NOMO-1 treated with dmso at 0.1 percent for 144 hours (cell line): ENCODE measurements around the gene MAGIX.
"Not testable (repeated sequence)": the region's sequence is repeated elsewhere in the genome, so short reads cannot be mapped to it uniquely, and the experiment has no call there.

Experiments
- DNase-seq: peaks from one replicate; lab custom pipeline; 2025; ENCODE audit not compliant: unreplicated experiment; lab: John Stamatoyannopoulos, UW

The MAGIX gene

GRCh38 chrX:49157194-49157593, 5.4 kb upstream of the MAGIX start:
- no peak for DNase-seq

DNA sequence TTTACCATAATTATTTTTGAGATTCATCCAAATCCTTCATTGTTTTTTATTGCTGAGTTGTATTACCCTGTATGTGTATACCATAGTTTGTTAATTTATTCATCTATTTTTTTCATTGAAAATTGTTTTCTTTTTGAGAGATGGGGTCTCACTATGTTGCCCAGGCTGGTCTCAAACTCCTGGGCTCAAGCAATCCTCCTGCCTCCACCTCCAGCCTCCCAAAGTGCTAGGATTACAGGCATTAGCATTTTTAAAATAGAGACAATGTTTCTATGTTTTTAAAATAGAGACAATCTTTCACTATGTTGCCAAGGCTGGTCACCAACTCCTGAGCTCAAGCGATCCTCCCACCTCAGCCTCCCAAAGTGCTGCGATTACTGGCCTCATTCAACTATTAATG, 1.6 kb upstream of the MAGIX start:
- no peak for DNase-seq

DNA sequence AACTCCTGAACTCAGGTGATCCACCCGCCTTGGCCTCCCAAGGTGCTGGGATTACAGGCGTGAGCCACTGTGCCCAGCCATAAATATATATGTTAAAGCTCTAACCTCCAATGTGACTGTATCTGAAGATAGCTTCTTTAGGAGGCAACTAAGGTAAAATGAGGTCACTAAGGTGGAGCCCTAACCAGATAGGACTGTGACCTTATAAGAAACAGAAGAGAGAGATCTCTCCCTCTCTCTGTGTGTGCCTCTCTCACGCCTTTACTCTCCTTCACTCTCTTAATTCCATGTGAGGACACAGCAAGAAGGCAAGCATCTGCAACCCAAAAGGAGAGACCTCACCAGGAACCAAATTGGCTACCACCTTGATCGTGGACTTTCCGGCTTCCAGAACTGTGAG, 926 bp upstream of the MAGIX start:
- no peak for DNase-seq

- DNase-seq: peak; percentile 78
Observed at GRCh38 chrX:49163555-49164419, 1.2 kb downstream of the MAGIX start.

- no peak for DNase-seq
Observed at GRCh38 chrX:49164589-49165360, 2.2 kb downstream of the MAGIX start.

DNA sequence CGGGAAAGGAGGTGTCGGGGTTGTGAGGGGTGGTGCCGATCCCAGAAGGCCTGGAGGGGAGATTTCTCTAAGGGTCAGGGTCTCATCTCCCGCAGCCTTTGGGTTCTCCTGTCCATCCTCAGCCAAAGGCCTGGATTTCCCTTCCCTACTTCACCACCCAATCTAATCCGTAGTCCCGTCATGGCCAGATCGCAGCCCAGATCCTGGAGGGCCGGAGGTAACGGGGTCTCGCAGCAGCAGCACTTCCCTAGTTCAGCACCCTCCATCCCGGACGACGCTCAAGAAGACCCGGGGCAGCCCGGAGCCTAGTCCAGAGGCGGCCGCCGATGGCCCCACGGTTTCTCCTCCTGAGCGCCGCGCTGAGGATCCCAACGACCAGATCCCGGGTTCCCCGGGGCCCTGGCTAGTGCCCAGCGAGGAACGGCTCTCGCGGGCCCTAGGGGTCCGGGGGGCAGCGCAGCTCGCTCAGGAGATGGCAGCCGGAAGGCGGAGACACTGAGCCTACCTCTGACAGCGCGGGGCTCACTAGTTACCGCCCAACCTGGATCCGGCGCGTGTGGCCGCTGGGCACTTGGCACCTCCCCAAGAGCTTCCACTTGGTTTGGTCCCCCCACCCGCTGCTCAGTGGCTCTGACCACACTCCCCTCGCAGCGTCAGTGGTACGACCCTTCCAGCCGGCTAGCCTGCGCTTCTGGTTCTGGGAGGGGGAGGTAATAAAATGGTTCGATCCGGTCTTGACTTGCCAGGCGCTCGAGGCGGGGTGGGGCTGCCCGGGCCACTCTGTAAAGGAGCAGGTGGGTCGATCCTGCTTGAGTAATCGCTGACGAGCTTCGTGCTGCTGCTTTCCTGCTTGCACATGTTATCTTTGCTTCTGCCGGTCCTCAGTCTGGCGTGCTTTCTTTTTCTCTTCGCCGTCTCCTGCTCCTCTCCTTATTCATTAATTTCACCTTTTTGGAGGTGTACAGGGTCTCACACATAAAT, 3.6 kb downstream of the MAGIX start:
- peak; percentile 90 for DNase-seq

DNA sequence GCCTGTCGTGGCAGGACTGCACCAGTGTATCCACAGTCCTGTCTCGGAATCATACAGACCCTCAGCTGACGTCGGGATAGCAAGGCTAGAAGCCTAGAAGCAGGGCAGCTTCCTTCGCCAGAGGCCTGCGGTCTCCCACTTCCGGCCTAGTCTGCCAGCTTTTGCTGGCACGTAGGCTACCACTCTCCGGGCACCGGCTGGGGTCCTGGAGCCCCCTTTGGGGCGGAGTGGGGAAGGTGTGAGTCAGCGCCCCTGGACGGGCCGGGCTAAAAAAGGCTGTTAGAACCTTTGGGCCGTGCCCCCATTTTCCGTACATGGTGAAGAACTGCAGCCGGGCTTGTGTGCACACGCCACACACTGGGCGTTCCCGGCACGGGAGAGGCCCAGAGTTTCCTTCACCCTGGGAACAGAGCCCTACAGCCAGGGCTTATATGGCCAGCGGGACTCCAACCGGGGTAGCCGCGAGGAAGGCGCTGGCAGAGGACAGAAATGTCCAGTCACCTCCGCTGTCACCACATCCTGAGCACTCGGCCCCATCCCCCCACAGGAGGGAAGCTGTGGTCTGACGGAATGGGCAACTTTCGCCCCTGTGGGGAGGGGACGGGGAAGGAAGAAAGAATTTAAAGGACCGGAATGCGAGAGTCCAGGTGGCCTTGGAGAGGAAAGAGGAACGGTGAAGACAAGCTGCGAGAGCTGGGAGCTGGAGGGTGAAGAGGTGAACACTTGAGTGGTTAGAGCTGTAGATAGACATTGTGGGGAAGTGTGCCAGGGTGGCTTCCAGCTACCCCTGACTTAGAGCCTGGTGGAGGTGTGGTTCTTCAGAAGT, 4.6 kb downstream of the MAGIX start:
- DNase-seq: peak; percentile 86

- no peak for DNase-seq
Observed at GRCh38 chrX:49167740-49168108, 5.2 kb downstream of the MAGIX start.

DNA sequence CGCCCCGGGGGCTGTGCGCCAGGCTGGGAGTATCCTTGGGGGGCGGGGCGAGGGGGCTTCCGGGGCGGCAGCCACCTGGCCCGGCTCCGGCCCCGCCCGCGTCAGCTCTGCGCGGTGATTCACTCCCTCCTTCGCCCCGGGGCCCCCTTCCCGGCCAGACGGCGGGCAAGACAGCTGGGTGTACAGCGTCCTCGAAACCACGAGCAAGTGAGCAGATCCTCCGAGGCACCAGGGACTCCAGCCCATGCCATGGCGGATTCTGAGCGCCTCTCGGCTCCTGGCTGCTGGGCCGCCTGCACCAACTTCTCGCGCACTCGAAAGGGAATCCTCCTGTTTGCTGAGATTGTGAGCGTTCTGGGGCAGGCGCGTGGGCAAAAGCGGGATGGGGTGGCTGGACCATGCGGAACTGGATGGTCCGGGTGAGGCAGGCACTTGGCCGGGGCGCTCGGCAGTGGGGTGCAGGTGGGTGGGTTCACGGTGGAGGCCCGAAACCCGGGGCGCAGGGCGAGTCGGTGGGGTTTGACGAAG, 9.3 kb downstream of the MAGIX start, which contains the start of gene PLP2:
Gene PLP2, plus strand, starts transcription at position 147 of the 528 bp plus-strand sequence. Its CDS starts 103 bp downstream, at position 250.
- no peak for DNase-seq

DNA sequence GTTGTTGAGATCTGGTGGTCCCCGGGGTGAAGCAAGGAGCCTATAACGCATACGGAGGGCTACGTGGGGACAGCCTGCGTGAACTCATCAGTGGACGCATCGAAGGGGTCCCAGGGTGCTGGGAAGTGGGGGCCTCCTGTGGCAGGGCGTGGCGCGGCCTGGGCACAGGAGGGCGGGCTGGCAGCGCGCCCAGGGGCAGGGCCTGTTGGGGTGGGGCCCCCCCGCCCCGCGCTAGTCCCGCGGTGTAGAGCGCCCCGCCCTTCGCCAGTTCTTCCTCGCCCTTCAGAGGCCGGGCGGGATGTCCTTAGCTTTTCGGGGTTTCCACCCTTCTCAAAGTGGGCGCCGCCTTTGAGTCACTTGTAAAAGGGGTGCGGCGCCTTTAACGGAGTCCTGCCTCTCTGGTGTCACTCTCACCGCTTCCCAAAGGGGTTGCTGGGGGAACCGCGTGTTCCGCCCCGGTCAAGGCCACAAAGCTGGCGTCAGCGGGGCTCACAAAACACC, 9.8 kb downstream of the MAGIX start:
- peak; percentile 66 for DNase-seq

- DNase-seq: not testable (repeated sequence)
Observed at GRCh38 chrX:49173544-49173943, 11.0 kb downstream of the MAGIX start.

DNA sequence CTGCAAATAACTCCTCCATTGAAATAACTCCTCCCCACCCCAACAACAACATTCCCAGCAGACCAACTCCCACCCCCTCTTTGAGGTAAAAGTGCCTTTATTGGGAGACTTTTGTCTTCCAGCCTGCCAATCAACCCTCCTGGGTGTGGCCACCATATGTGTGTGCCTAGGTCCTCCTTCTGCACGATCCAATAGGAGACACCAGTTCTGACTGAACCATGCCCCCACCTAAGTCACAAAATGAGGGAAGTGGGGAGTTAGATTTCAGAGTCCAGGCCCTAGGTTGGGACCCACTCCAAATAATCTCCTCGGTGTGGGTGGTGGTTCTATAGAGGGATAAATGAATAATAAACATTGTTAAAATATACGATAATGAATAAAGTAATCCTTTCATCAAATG, 12.2 kb downstream of the MAGIX start:
- no peak for DNase-seq

DNA sequence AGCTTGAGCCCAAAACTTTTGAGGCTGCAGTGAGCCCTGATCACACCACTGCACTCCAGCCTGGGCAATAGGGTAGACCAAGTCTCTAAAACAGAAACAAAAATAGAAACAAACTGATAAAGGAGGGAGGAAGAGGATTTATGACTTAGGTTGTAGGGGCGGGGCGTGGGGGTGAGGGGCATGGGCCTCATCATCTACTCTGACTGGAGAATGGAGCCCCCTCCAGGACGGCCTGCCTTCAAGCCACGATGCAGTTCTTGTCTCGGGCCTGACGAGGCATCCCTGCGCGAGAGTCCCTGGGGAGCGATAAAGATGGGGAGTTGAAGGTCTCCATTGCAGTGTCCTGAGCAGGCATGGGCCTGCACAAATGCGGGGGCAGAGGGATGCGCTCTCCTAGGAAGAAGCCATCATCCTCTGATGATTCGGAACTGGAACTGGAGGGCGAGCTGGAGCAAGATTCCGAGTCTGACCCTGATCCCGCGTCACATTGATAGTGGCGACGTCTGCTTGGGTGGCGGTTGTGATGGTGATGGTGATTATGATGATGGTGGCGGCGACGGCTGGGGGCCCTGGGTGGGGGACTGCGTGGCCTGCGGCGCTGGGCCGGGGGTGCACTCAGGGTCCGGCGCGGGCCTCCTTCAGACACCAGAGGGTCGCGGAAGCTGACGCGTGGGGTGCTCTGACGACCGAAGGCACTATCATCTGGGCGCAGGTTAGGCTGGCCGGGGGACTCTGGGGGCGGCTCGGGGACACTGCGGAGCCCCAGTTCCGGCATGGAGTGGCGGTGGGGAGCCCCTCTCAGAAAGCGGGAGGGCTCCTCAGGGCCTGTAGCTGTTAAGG, 13.1 kb downstream of the MAGIX start:
- DNase-seq: no peak

- DNase-seq: peak; percentile 74
Observed at GRCh38 chrX:49176421-49177326, 14.1 kb downstream of the MAGIX start.

- DNase-seq: peak; percentile 62
Observed at GRCh38 chrX:49177338-49177833, 14.8 kb downstream of the MAGIX start.

DNA sequence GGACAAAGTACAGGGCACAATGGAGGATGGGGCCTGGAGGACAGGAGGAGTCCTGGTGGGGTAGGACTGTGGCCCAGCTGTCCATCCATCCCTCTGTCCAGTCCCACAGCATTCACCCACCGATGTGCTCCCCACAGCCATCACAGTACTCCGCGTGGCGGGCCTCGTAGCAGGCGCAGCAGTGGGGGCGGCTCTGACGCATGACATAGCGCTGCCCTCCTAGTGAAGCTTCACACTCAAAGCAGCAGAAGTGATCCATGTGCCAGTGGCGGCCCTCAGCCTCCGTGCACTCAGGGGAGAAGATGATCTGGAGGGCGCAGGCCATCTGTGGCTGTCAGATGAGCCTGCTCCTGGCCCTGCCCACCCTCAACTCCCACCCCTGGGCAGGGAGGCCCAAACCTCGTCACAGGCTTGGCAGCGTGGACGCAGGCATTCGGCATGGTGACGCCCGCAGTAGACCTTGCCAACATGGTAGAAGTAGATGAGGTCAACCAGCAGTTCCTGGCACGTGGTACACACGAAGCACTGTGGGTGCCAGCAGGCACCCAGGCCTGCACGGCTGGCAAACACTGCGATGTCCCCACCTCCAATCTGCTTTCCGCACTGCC, 15.4 kb downstream of the MAGIX start:
- no peak for DNase-seq

DNA sequence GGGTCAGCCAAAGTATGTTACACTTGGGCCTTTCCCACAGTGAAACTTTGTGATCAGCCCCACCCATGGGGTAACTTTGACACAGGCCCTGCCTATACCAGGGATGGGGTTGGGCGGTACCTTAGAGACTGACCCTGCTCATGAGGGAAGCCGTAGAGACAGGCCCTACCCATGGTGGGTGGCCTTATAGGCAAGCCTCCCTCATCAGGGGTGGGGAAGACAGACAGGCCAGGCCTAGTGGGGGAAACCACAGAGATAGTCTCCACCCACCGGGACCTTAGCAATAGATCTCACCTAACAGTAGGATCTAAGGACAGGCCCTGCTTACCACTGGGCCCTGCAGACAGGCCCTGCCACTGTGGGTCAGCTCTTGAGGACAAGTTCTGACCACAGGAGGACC, 16.0 kb downstream of the MAGIX start:
- no peak for DNase-seq
